ENCODE results near the gene TMEM132D. TPM values are rescaled to one million over a fixed set of nuclear protein-coding genes. Genes with fewer than 3 reads are reported as not detected.

The TMEM132D gene
- polyA plus RNA-seq, 1 experiment: not detected

DNA sequence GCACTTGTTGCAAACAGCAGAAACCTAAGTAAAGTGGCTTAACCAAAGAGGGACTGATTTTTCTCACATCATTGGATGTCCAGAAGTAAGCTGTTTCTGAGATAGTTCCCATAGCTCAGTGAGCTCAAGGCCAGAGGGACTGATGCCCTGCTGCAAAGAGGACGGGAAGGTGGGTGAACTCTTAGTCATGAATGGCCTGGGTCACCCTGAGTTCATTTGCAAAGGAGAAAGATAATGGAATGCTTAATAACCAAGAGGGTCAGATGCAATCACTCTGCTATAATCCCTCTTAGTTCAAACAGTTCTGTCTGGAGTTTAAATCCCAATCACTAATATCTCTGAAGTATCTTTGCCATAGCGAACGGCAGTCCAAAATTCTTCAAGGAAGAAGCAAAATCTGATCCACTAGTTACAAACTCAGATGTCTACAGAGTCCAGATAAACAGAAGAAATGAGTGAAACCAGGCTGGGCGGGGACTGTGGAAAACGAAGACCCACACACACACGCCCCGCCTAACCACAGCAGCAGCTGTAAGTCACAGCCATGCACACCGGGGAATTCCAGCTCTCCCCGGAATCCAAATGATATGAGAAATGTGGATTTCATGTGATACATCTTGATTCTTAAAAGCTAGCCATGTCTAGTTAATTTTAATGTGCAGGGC lies 289.5 kb downstream of the TMEM132D start:
- DNase-seq (ENCODE audit: low read depth, low spot score): no peak
- Histone ChIP-seq H3K27ac (ENCODE audit: low read depth, low read length) (no peak overlapping the region), H3K4me3 (ENCODE audit: low read depth, low read length) (no peak overlapping the region), H3K9me3 (ENCODE audit: control insufficient read depth, insufficient read depth, low read length) (peaks cover 44% of the 10 kb centered on the region), H3K27me3 (ENCODE audit: control insufficient read depth, insufficient read depth, low read length) (no peaks in the 10 kb centered on the region)
- ChIA-PET CTCF (no interaction called here), POLR2A (no interaction called here)
- TF ChIP-seq, protein P1, sequence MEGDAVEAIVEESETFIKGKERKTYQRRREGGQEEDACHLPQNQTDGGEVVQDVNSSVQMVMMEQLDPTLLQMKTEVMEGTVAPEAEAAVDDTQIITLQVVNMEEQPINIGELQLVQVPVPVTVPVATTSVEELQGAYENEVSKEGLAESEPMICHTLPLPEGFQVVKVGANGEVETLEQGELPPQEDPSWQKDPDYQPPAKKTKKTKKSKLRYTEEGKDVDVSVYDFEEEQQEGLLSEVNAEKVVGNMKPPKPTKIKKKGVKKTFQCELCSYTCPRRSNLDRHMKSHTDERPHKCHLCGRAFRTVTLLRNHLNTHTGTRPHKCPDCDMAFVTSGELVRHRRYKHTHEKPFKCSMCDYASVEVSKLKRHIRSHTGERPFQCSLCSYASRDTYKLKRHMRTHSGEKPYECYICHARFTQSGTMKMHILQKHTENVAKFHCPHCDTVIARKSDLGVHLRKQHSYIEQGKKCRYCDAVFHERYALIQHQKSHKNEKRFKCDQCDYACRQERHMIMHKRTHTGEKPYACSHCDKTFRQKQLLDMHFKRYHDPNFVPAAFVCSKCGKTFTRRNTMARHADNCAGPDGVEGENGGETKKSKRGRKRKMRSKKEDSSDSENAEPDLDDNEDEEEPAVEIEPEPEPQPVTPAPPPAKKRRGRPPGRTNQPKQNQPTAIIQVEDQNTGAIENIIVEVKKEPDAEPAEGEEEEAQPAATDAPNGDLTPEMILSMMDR (IDR thresholded peaks at IDR 0.05; ENCODE audit: low read depth, low read length): no peak

DNA sequence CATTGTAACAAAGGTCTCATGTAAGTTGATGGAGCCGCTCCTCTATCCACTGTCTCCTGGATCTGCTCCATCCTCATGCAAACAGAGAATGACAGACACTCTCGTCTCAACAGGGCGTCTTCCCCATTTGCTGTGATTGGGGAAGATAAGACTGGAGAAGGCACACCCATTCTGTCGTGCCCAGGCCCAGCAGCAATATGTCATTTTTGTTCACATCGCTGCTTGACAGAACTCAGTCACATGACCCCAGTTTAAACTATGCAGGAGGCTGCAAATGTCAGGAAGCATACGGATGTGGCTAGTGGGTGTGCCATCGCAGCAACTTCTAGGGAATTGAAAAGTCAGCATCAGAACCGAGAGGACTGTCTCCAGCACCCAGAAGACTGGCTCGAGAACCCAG lies 290.5 kb downstream of the TMEM132D start:
- DNase-seq (ENCODE audit: low read depth, low spot score): no peak

DNA sequence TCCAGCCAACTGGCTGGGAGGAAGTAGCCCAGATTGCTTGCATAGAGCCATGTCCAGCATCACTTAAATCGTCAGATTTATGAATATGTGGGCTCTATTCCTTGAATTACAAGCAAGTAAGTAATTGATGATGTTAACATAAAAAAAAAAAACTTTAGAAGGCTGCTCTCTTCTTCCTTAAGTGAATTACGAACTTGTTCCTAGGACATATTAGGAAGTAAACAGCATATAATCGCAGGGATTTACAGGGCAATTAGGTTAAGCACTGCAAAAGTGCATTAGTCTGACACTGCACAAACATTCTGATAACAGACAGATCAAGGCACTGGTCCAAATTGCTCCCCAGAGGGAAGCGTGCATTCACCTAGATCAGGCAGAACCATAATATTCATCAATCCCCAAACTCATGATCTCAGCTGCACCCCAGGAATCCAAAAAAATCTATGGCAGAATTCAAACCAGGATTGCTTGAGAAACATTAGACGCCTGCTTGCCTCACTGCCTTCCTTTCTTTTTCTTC lies 293.2 kb downstream of the TMEM132D start:
- CTCF ChIA-PET: no interaction called here

More for the DNA sequence above, 290.5 kb downstream of the TMEM132D start:
- peaks cover 53% of the 10 kb centered on the region for H3K9me3 ChIP-seq (ENCODE audit: control insufficient read depth, insufficient read depth, low read length)
- ChIA-PET CTCF (no interaction called here), POLR2A (no interaction called here)
- no peak overlapping the region for H3K27ac ChIP-seq (ENCODE audit: low read depth, low read length)
- no peak overlapping the region for H3K4me3 ChIP-seq (ENCODE audit: low read depth, low read length)
- TF ChIP-seq, protein P1 (IDR thresholded peaks at IDR 0.05; ENCODE audit: low read depth, low read length): no peak
- no peaks in the 10 kb centered on the region for H3K27me3 ChIP-seq (ENCODE audit: control insufficient read depth, insufficient read depth, low read length)

DNA sequence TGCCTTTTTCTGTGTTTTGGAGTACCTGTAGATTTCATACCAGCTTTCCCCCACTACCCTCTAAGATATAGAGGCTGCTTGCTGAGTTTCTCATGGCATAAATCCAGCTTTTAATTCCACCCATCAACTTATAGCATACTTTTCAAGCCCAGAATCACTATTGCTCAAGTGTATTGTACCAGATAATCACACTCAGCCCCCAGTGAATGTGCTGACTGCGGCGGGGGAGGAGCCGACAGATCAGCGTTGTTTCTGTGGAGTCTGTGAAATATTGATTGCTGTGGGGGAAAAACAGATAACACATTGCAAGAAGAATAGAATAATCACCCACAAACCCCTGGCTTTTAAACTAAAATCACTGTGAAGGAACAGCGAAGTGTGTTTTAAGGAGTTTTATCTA lies 296.1 kb downstream of the TMEM132D start:
- ChIA-PET POLR2A (no interaction called here), CTCF (no interaction called here)
- peaks cover 33% of the 10 kb centered on the region for H3K9me3 ChIP-seq (ENCODE audit: control insufficient read depth, insufficient read depth, low read length)
- no peaks in the 10 kb centered on the region for H3K27me3 ChIP-seq (ENCODE audit: control insufficient read depth, insufficient read depth, low read length)
- DNase-seq (ENCODE audit: low read depth, low spot score): no peak
- TF ChIP-seq, protein P1 (IDR thresholded peaks at IDR 0.05; ENCODE audit: low read depth, low read length): no peak
- H3K27ac ChIP-seq (ENCODE audit: low read depth, low read length): no peak overlapping the region
- H3K4me3 ChIP-seq (ENCODE audit: low read depth, low read length): no peak overlapping the region

More for the DNA sequence above, 293.2 kb downstream of the TMEM132D start:
- peaks cover 48% of the 10 kb centered on the region for H3K9me3 ChIP-seq (ENCODE audit: control insufficient read depth, insufficient read depth, low read length)
- no peak overlapping the region for H3K27ac ChIP-seq (ENCODE audit: low read depth, low read length)
- POLR2A ChIA-PET: no interaction called here
- TF ChIP-seq, protein P1 (IDR thresholded peaks at IDR 0.05; ENCODE audit: low read depth, low read length): no peak
- H3K4me3 ChIP-seq (ENCODE audit: low read depth, low read length): no peak overlapping the region
- DNase-seq (ENCODE audit: low read depth, low spot score): no peak
- H3K27me3 ChIP-seq (ENCODE audit: control insufficient read depth, insufficient read depth, low read length): no peaks in the 10 kb centered on the region

DNA sequence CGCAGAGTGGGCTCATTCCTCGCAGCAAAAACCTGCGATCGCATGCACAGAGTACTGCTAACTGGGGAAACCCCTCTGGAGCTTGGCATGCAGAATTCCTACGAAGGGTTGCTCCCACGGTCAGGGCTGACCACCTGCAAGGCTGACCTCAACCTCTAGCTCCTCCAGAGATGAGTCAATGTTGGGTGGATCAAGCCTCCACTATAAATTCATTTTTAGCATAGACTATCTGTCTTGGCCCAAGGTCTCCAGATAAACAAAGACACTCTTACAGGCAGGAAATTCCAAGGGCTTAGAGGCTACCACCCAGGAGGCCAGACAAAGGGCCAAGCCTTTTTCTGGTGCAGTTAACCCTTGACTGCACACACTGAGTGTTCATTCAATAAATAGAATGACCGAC lies 296.5 kb downstream of the TMEM132D start:
- Histone ChIP-seq H3K27me3 (ENCODE audit: control insufficient read depth, insufficient read depth, low read length) (no peaks in the 10 kb centered on the region), H3K4me3 (ENCODE audit: low read depth, low read length) (no peak overlapping the region), H3K9me3 (ENCODE audit: control insufficient read depth, insufficient read depth, low read length) (peaks cover 33% of the 10 kb centered on the region), H3K27ac (ENCODE audit: low read depth, low read length) (no peak overlapping the region)
- ChIA-PET POLR2A (no interaction called here), CTCF (no interaction called here)
- no peak for DNase-seq (ENCODE audit: low read depth, low spot score)
- TF ChIP-seq, protein P1 (IDR thresholded peaks at IDR 0.05; ENCODE audit: low read depth, low read length): no peak

Measured in AG04450 (cell line).